Epithelial cell of proximal tubule (primary cell): ENCODE data around the gene DOCK1. TPM values are rescaled to one million over a fixed set of nuclear protein-coding genes. Genes with fewer than 3 reads are reported as not detected.

ENCODE experiments used
- DNase-seq: peaks from one replicate; pipeline ENCODE4 v3.0.0-alpha.2; 2011; ENCODE audit warnings: low read depth
- H3K4me3 ChIP-seq: 2 replicates; pipeline ENCODE4 v1.5.1; 2011; ENCODE audit warnings: low read depth, mild to moderate bottlenecking, low read length
- total RNA-seq: library from RNA; depleted of rRNA; stranded (reverse); fragments of >200 nt; gene quantifications from 2 replicates; pipeline ENCODE4 v1.2.3, GENCODE V29; 2015
- TF ChIP-seq, protein P1 (sequence below): conservative IDR thresholded peaks from 2 replicates; pipeline ENCODE4 v1.5.1; 2012; ENCODE audit warnings: low read depth, mild to moderate bottlenecking, low read length

Gene DOCK1
- total RNA-seq, 1 donor from 2014 or later, result 31.9 TPM

GRCh38 chr10:126949161-126949503 lies 43.9 kb downstream of the DOCK1 start:
- TF ChIP-seq, protein P1, sequence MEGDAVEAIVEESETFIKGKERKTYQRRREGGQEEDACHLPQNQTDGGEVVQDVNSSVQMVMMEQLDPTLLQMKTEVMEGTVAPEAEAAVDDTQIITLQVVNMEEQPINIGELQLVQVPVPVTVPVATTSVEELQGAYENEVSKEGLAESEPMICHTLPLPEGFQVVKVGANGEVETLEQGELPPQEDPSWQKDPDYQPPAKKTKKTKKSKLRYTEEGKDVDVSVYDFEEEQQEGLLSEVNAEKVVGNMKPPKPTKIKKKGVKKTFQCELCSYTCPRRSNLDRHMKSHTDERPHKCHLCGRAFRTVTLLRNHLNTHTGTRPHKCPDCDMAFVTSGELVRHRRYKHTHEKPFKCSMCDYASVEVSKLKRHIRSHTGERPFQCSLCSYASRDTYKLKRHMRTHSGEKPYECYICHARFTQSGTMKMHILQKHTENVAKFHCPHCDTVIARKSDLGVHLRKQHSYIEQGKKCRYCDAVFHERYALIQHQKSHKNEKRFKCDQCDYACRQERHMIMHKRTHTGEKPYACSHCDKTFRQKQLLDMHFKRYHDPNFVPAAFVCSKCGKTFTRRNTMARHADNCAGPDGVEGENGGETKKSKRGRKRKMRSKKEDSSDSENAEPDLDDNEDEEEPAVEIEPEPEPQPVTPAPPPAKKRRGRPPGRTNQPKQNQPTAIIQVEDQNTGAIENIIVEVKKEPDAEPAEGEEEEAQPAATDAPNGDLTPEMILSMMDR, result no peak
- no peak for DNase-seq
- H3K4me3 ChIP-seq, result no peak overlapping the region

GRCh38 chr10:126950401-126951105 lies 45.3 kb downstream of the DOCK1 start:
- no peak overlapping the region for H3K4me3 ChIP-seq
- no peak for DNase-seq
- TF ChIP-seq, protein P1, result no peak

DNA sequence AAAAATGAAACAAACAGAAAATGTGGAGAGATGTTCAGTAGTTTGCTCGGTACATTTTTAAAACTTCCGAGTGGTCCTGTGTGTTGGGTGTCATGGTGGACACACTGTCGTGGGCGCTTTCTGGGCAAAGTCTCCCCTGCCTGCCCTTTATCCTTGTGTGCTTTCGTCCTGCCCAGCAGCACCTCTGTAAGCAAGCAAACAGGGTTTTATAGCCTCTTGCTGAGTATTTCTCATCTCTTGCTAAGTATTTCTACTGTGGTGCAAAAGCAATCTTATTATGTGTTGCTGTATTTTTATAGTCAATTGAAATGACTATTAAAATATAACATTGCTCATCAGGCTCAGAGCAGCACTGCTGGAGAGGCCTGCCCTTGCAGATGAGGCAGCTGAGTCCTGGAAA lies 48.7 kb downstream of the DOCK1 start:
- TF ChIP-seq, protein P1, result no peak
- no peak for DNase-seq
- no peak overlapping the region for H3K4me3 ChIP-seq

GRCh38 chr10:126955396-126955795 lies 50.2 kb downstream of the DOCK1 start:
- DNase-seq, result no peak
- TF ChIP-seq, protein P1, result no peak
- no peak overlapping the region for H3K4me3 ChIP-seq

DNA sequence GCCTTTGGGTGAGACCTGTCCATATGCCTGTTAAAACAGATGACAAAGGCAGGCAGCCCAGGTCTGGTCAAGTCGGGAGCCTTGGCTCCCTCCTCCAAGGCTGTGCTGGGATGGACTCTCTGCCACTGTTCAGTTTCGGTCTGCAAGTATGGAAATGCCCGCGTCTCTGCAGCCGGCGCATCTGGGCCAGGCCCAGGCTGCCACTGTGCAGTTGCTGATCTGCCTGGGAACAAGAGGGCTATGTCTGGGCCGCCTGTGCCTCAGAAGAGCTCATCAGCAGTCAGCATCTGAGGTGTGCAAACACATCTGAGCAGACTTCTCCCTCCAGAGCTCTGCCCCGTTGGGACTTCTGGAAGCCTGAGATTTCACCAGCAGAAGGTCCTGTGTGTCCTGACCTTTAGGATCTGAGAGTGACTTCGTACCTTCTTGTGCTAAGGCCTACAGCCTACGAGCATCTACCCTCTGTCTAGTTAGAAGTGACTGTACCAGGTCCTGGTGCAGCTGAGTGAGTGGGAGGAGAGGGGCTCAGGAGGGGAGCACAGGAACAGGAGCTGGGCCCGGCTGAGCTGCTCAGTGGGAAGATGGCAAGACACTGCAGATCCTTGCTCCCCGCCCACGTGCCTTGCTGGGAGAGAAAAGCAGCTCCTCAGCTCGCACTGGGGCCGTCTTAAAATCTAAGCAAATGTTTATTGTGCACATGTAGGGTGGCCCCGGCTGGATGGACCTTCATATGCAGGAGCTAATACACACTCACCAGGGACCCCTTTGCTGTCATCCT lies 50.9 kb downstream of the DOCK1 start:
- no peak overlapping the region for H3K4me3 ChIP-seq
- no peak for DNase-seq
- TF ChIP-seq, protein P1, result no peak

GRCh38 chr10:126956712-126957108 lies 51.5 kb downstream of the DOCK1 start:
- no peak overlapping the region for H3K4me3 ChIP-seq
- DNase-seq, result no peak
- TF ChIP-seq, protein P1, result no peak

- TF ChIP-seq, protein P1, result no peak
- H3K4me3 ChIP-seq, result no peak overlapping the region
- no peak for DNase-seq
These were observed 51.9 kb downstream of the DOCK1 start for GRCh38 chr10:126957111-126957510.
